Subcutaneous abdominal adipose tissue (tissue), 5 donors: ENCODE measurements around the gene CA11.

Source experiments
- H3K27ac ChIP-seq: one replicate; pipeline ENCODE4 v1.7.0; 2013; ENCODE audit warnings: low read depth, mild to moderate bottlenecking, inconsistent platforms, low read length, moderate library complexity
- H3K27me3 ChIP-seq, 5 donors: one replicate each; pipeline ENCODE4 v1.7.0; 2013; ENCODE audit warnings: low read length in 5 of 5, inconsistent platforms in 1 of 5; ENCODE audit not compliant: control insufficient read depth in 5 of 5, insufficient read depth in 4 of 5
- H3K36me3 ChIP-seq, 5 donors: one replicate each; pipeline ENCODE4 v1.7.0; 2013; ENCODE audit warnings: low read length in 5 of 5; ENCODE audit not compliant: control insufficient read depth in 5 of 5, insufficient read depth in 5 of 5
- H3K4me1 ChIP-seq, 5 donors: one replicate each; pipeline ENCODE4 v1.7.0; 2013; ENCODE audit warnings: low read length in 5 of 5, mild to moderate bottlenecking in 3 of 5, moderate library complexity in 1 of 5; ENCODE audit not compliant: control insufficient read depth in 5 of 5, insufficient read depth in 5 of 5
- H3K4me3 ChIP-seq, 5 donors: one replicate each; pipeline ENCODE4 v1.7.0; 2013; ENCODE audit warnings: low read length in 5 of 5, low read depth in 1 of 5
- H3K9ac ChIP-seq, 5 donors: one replicate each; pipeline ENCODE4 v1.7.0; 2013; ENCODE audit warnings: low read length in 5 of 5, mild to moderate bottlenecking in 4 of 5, moderate library complexity in 3 of 5
- H3K9me3 ChIP-seq, 5 donors: one replicate each; pipeline ENCODE4 v1.7.0; 2013; ENCODE audit warnings: low read length in 5 of 5; ENCODE audit not compliant: control insufficient read depth in 5 of 5
- donor health status: healthy.
- donor health status: healthy.
- donor health status: healthy.
- donor health status: healthy.
- donor health status: healthy.

CA11 gene

DNA sequence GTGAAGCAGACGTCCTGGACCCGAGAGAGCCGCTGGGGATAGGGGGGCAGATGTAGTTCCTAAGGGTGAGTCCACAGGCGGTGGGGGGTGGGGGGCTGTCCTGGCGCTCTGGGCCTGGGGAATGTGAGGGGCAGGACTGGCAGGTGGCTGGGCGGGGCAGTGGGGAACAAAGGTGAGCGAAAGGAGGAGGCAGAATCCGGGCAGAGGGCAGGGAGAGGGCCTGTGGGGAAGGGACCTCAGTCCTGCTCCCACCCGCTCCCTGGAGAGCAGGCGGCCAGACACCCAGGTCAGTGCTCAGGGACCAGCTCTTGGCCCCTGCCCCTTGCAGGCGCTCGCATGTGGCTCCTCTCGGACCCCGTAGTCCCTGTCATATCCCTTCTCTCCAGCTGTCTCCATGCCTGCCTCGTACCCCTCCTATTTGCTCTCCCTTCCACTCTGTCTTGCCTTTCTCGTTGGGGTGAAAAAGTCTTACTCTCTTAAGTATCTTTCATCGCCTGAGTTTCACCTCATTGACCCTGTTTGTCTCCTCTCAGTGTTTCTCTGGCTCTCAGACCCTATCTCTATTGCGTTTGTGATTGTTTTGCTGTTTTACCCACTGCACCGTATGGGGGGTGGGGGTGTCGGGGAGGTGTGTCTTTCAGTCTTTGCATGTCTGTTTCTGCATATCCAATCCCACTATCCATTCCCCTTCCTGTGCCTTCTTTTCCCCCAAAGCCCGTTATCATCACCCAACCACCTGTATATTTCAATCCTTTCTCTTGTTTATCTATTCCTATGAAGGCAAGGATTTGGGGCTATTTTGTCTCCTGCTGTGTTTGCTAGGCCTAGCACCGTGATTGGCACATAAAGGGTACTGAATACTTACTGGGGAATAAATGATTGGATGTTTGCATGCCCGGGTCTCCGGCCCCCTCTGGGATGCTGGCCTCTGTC is 20.9 kb downstream of the CA11 start:
- Histone ChIP-seq H3K27ac (no peak overlapping the region), H3K27me3 (no peaks in the 10 kb centered on the region), H3K4me3 (peak overlapping the region in 4 of 5 donors; percentile 47 to 63 (median 53)), H3K36me3 (peaks cover 0 to 21% (median 2%) of the 10 kb centered on the region in 5 donors), H3K9ac (peak overlapping the region in 2 of 5 donors; percentile 59 to 76), H3K4me1 (peaks cover 6 to 57% (median 31%) of the 10 kb centered on the region in 5 donors), H3K9me3 (no peaks in the 10 kb centered on the region)

- Histone ChIP-seq H3K4me3 (peak overlapping the region; percentile 53 to 64 (median 60)), H3K27me3 (no peaks in the 10 kb centered on the region), H3K36me3 (peaks cover 0 to 11% (median 2%) of the 10 kb centered on the region in 5 donors), H3K27ac (peak overlapping the region; percentile 65), H3K4me1 (peaks cover 7 to 57% (median 37%) of the 10 kb centered on the region in 5 donors), H3K9ac (peak overlapping the region in 3 of 5 donors; percentile 34 to 76 (median 65)), H3K9me3 (no peaks in the 10 kb centered on the region)
These were observed 21.9 kb downstream of the CA11 start for GRCh38 chr19:48624067-48624594.

GRCh38 chr19:48623556-48624066 is 22.4 kb downstream of the CA11 start:
- H3K36me3 ChIP-seq: peaks cover 0 to 11% (median 2%) of the 10 kb centered on the region in 5 donors
- no peaks in the 10 kb centered on the region for H3K9me3 ChIP-seq
- peaks cover 8 to 54% (median 37%) of the 10 kb centered on the region in 5 donors for H3K4me1 ChIP-seq
- H3K27me3 ChIP-seq: no peaks in the 10 kb centered on the region
- H3K9ac ChIP-seq: peak overlapping the region; percentile 0 to 68 (median 34)
- peak overlapping the region; percentile 32 to 64 (median 59) for H3K4me3 ChIP-seq
- H3K27ac ChIP-seq: peak overlapping the region; percentile 65

DNA sequence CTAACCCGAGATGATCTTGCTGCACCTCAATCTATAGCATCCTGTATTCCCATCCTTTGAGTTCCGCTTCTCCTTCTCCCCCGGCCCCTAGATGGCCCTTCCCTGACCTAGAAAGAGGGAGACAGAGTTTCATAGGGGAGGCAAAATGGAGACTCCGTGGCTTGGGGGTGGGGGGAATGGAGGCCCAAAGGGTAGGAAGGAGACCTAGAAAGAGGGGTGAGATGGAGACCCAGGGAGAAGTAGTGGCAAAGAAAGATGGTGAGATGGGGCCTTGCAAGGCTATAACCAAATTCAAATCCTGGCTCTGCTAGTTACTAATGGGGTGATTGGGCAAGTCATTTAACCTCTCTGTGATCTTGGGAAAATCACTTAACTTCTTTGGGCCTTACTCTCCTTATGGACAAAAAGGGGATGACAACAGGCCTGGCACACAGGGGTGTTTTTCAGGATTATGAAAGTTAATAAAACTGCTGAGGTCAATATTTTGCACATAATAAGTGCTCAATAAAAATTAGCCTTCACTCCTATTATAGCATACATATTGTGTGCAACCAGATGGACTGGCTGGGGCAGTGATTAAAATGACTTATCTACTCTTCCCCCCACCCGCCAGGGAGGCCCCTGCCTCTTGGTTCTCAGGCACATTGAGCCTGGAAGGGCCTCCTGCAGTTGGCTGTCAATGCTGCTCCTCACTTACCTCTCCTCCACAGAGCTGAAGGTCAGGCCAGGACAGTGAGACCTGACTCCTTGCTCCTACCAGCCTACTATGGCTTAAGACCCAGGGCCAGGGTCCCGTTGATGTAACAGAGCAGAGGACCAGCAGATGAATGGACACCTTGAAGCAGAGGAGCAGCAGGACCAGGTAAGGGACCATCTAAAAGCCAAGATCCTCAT is 26.0 kb downstream of the CA11 start:
- H3K9me3 ChIP-seq: no peaks in the 10 kb centered on the region
- peak overlapping the region; percentile 85 to 97 (median 97) for H3K4me3 ChIP-seq
- no peaks in the 10 kb centered on the region for H3K27me3 ChIP-seq
- H3K4me1 ChIP-seq: peaks cover 16 to 63% (median 52%) of the 10 kb centered on the region in 5 donors
- peak overlapping the region; percentile 70 to 95 (median 84) for H3K9ac ChIP-seq
- H3K27ac ChIP-seq: peak overlapping the region; percentile 89
- peaks cover 0 to 29% (median 28%) of the 10 kb centered on the region in 5 donors for H3K36me3 ChIP-seq

DNA sequence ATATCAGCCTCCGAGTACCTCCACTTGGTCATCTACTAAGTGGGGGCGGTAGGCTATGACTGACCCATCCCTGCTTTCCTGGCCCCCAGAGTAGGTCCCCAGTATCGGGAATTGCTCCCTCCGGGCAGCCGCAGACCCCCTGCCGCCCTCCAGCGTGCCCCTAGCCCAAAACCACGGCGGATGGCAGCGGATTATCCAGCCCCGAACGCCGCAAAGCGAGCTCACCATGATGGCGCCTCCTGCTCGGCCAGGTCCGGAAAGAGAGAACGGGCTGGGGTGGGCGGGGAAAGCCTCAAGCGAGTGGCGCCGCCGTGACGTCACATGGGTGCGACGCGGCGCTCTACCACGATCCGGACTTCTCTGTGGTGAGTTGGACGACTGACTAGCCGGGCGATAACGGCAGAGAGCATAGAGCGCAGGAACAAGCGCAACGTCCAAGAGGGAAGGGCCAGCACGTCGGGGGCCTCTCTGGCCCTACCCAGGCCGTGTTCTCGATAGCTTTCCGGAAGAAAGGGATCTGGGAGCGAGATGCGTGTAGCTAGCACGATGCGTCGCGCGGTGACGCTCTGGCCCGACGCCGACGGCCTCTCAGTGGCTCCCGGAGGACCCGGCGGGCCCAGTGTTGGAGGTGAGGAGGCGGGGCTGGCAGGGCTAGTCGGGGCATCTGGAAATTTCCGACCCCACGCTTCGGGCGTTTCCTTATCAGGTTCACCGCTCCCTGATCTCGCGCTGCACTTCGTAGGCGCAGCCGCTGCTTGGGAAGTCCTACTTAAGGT is 26.9 kb downstream of the CA11 start, which contains the start of the genes RPL18 and SPHK2:
RPL18 (minus strand) TSS at position 263 of the 776 bp plus-strand sequence; CDS start at position 228, 35 bp downstream.
SPHK2 (plus strand) TSS at position 591 of the 776 bp plus-strand sequence. CDS start 1,009 bp downstream, outside the sequence.
- Histone ChIP-seq H3K27ac (peak within 1 kb of the TSS; percentile 89), H3K4me3 (peak within 1 kb of the TSS; percentile 86 to 98 (median 97)), H3K9ac (peak within 1 kb of the TSS; percentile 84 to 97 (median 90)), H3K9me3 (no peaks in the 10 kb centered on the region), H3K4me1 (peaks cover 16 to 58% (median 45%) of the 10 kb centered on the region in 5 donors), H3K36me3 (peaks cover 0 to 32% (median 30%) of the 10 kb centered on the region in 5 donors), H3K27me3 (no peaks in the 10 kb centered on the region)

DNA sequence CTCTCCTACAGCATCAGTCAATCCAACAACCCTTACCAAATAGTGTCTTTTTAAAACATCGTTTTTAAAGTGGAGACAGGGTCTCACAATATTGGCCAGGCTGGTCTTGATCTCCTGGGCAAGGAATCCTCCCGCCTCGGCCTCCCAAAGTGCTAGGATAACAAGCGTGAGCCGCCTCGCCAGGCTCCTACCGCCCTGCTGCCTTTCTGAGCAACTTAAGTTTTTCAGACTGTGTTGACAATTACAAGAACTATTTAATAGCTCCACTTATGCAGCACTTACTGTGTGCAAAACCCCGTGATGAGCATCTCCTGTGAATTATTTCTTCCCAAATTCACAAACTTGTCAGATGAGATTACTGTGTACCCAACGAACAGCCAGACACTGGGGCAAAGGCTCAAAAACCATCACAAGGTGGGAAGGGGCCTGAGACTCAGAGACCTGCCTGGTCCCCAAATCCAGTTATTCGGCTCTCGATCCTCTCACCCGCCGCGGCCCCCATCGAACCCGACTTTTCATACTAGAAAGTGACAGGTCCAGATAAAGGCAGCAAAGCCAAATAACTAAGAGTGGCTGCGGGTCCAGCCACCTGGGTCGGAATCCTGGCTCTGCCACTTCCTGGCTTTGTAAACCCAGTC is 27.6 kb downstream of the CA11 start:
- H3K36me3 ChIP-seq: peaks cover 0 to 32% (median 30%) of the 10 kb centered on the region in 5 donors
- no peaks in the 10 kb centered on the region for H3K27me3 ChIP-seq
- no peaks in the 10 kb centered on the region for H3K9me3 ChIP-seq
- peak overlapping the region; percentile 86 to 98 (median 97) for H3K4me3 ChIP-seq
- peaks cover 11 to 55% (median 40%) of the 10 kb centered on the region in 5 donors for H3K4me1 ChIP-seq
- H3K9ac ChIP-seq: peak overlapping the region; percentile 81 to 97 (median 88)
- peak overlapping the region; percentile 89 for H3K27ac ChIP-seq

- Histone ChIP-seq H3K9me3 (no peaks in the 10 kb centered on the region), H3K4me3 (peak overlapping the region; percentile 86 to 98 (median 97)), H3K27ac (peak overlapping the region; percentile 89), H3K36me3 (peaks cover 0 to 32% (median 30%) of the 10 kb centered on the region in 5 donors), H3K4me1 (peaks cover 10 to 46% (median 35%) of the 10 kb centered on the region in 5 donors), H3K9ac (peak overlapping the region; percentile 81 to 97 (median 88)), H3K27me3 (no peaks in the 10 kb centered on the region)
These were observed 28.6 kb downstream of the CA11 start for GRCh38 chr19:48617146-48617937.

DNA sequence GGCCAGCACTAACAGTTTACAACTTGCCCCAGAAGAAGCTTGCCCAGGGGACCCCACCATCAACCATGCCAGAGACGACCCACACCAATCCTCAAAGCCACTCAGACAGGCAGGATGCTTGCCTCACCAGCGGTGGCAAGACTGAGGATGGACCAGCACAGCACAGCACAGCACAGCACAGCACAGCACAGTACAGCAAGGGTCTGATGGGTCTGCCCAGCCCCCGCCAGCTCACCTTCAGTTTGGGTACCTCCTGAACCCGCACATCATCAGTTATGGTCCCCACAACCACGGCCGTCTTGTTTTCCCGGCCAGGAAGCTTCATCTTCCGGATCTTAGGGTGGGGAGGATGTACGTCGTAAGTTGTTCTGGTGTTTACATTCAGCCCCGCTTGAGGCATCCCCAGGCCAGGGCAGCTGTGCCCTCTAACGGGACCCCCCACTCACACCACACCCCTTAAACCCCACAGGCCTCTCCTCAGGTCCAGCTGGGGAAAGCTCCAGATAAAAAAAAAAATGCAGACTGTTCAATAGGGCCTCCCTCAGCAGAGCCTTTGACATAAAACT is 29.4 kb downstream of the CA11 start:
- Histone ChIP-seq H3K9ac (peak overlapping the region in 2 of 5 donors; percentile 88 to 97), H3K27ac (no peak overlapping the region), H3K9me3 (no peaks in the 10 kb centered on the region), H3K36me3 (peaks cover 0 to 32% (median 30%) of the 10 kb centered on the region in 5 donors), H3K4me1 (peaks cover 10 to 44% (median 34%) of the 10 kb centered on the region in 5 donors), H3K4me3 (peak overlapping the region in 2 of 5 donors; percentile 32 to 86), H3K27me3 (no peaks in the 10 kb centered on the region)
